GM19193 (cell line): ENCODE data around the gene MYH8.

Experiments
- POLR2A ChIP-seq: IDR thresholded peaks from 4 replicates; pipeline ENCODE4 v1.6.1; 2011; ENCODE audit not compliant: insufficient read depth, insufficient read length; ENCODE audit errors: extremely low read depth

The MYH8 gene

DNA sequence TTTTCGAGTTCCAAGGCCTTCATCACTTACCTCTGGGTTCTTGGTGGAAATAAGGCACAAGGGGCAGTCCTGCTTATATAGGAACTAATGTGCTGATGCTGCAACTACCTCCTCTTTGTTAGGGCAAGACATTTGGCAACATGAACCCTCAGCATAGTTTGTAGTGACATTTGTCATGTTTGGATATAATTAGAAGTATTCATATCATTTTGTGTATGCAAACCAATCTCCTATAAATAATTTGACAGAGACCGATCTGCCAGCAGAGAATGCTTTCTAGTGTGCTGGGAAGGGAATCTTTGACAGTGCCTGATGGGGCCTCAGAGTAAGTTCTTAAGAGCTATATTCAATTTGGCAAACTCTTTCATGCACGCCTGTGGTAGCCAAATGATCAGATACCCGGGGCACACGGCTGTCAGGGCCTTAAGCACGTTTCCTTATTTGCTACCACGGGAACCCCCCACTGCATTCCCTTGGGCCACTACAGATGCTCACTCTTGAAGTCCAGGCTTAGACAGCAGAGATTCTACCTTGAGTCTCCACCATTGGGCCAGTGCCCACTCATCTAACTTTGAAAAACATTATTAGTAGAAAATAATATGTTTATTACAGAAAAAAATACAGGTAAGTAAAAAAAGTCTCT lies at the start of gene MYH8:
Gene MYH8, minus strand, starts transcription at position 51 of the 643 bp plus-strand sequence. CDS start 1,723 bp downstream, outside the sequence.
- TF ChIP-seq POLR2A: no peak

DNA sequence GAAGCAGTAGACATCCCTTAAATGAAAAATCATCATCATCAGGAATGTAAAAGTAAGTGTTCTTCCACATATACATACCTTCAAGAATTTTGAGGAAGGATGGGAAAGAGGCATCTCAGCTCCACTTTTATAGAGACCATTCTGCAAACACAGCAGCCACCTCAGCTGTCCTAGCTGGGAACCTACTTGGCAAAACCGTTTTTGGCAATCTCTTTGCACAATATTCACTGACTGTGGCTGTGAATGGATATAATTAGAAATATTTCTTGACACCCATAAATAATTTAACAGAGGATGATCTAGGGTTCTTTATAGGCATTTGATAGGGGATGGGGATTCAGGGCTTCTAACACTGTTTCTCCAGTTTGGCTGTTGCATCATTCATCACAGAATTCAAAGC lies 47.7 kb upstream of the MYH8 start, which contains the start of gene MYH4:
Gene MYH4, minus strand, starts transcription at position 101 of the 400 bp plus-strand sequence. CDS start 2,814 bp downstream, outside the sequence.
- TF ChIP-seq POLR2A: no peak

DNA sequence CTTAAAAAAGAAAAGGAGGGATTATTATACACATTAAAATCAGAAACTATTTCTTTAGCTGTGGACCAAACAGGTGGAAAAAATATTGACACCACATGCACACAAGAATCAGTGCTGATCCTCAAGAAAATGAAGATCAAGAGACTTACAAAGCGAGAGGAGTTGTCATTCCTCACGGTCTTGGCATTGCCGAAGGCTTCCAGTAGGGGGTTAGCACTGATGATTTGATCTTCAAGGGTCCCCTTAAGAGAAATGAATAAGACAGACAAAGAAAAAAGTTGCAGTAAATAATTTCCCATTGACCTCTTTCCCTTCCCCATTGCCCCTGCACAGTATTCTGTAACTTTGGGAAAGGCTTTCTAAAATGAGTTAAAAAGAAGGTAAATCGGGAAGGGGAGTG lies 41.7 kb upstream of the MYH8 start:
- TF ChIP-seq POLR2A: no peak

DNA sequence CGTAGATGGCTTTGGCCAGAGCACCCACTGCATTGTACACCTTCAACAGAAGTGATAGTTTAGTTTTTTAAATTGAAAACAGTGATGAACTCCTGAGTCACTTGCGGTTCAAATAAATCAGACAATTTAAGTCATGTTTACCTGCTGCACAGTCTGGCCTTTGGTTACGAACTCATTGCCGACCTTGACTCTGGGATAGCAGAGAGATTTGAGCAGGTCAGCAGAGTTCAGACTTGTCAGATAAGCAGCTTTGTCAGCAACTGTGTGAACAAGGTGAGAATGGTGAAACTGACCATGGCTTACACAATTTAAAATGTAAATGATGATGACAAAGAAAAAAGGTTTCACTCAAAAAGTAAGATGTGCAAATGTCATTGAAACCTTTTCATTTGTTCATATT lies 38.3 kb upstream of the MYH8 start:
- no peak for TF ChIP-seq POLR2A

DNA sequence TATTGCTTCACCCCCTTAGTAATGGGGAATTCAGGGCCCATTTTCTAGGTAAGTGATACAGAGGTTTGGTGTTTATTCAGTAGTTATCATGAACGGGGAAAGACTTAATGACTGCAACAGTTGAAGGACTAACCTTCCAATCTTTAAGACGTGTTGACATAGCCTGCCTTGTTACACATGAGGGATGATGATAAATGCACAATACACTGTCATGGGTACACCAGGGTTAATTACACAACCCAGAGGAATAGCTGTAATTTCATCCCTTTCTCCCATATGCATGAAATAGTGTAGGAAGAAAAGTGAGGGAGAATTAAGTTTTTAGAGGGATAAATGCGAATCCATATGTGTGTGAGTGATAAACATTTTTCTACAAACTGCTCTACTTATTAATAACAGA lies 37.0 kb upstream of the MYH8 start:
- TF ChIP-seq POLR2A: no peak

DNA sequence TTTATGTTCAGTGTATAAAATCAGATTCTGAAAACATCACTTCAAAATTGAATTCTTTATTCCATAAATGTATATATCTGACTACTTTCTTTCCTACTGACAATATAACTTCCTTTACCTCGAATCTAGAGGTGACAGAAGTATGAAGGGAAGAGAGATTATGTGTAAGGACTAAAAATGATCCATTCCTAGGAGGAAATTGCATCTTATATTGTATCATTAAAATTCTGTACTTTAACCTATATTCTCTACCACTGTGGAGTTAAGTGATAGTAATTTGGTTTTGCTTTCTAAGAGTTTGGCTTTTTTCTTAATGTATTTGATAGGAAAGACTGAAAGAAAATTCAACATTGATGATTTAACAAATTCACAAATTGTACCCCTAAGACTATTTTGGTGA lies 36.2 kb upstream of the MYH8 start:
- TF ChIP-seq POLR2A: no peak

DNA sequence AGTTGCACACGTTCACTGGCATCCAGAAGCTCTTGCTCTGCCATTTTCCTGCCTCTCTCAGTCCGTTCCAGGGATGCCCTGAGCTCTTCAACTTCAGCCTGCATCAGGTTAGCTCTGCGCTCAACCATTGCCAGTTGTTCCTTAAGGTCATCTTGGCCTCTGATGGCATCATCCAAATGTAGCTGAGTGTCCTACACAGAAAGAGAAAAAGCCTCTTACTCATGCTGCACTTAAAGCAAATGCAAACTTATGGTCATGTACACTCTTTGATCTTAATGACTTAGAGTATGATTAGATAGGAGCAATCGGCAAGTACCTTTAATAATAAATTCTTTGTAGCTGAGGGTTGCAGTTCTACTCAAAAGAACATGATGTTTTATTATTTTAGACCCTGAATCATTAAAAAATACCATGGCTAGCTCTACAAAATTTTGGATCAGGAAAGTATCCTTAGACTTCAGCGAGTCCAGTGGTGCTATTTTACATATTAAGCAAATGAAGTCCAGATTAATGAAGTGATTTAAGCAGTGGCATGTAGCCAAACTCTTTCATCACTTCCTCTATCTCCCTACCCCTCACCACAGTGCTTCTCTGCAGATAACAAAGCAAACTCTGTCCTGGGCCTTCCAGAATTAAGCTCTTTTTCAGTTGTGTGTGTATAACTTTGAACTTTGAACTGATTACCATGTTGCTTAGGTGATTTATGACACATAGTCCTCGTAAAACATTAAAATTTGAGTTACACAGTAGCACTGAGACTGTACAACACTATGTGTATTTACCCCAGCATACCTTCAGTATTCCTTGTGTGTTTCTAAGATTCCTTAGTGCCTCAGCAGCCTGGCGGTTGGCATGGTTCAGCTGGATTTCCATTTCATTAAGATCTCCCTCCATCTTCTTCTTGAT lies 25.5 kb upstream of the MYH8 start:
- TF ChIP-seq POLR2A: no peak

DNA sequence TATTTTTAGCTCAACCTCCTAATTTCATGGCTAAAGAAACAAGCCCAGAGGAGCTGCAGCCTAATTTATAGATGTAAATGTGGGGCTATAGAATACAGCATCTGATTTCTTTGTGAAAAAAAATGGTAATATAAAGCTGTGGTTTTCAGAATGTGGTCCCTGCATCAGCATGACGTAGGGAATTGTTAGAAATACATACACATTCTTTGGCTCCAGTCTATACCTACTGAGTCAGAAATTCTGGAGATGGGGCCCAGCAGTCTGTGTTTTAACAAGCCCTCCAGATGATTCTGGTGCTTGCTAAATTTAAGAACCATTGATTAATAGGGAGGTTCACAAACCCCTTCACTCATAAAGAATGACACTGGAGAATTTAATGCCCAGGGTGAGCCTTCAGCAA lies 18.1 kb upstream of the MYH8 start:
- no peak for TF ChIP-seq POLR2A

DNA sequence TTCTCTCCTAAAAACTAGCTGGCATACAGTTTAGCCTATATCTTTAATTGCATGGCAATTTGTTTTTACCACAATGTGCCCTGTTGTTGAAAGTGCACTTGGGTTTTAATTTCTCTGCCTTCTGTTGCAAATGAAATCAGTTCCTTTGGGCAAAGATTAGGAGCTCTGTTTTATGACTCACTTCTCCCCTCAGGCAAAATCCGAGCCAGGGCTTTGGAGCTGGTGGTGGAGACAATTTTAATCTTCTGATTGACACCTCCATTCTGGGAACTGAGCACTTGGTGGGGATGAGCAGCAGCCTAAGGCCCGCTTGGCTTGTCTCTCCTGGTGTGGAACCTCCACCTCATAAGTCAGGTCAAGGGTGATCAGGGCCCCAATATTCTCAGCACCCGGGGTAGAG lies 13.3 kb upstream of the MYH8 start:
- TF ChIP-seq POLR2A: no peak

DNA sequence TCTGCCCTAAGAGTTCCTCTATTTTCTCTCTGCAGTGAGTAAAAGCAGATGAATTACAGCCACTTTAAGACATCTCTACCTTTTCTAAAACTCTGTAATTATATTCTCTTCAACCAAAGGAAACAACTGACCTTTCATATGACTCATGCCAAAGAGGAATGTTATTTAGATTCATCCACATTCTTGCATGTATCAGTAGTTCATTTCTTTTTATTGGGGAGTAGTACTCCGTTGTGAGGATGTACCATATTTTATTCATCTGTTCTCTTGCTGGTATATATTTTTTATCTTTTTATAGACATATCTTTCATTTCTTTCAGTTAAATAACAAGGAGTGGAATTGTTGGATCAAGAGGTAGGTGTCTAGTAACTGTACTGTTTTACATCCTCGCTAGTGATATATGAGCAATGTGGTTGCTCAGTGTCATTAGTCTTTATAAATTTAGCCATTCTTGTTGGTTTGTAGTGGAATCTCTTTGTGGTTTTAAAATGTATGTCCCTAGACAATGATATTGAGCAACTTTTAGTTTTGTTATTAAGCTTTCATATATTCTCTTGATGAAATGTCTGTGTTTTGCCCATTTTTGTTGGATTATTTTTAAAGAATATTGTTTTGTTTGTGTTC lies 7.8 kb upstream of the MYH8 start:
- TF ChIP-seq POLR2A: no peak

DNA sequence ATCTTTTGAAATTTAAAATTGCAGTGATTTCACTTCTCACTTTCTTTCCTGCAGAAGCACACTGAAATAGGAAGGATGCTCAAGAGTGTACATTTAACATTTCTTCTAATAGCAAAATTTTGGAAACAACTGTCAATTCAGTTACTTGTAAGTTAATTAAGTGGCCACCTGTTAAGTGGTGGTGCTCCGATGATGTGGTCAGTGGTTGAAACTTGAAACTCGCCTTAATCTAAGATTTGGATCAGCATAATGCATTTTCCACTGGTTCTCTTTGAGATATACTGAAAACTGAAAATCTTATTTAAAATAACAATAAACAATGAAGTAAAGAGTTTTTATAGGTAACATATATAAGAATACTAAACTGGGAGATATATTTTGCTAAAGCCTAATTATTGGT lies 7.0 kb upstream of the MYH8 start:
- no peak for TF ChIP-seq POLR2A

DNA sequence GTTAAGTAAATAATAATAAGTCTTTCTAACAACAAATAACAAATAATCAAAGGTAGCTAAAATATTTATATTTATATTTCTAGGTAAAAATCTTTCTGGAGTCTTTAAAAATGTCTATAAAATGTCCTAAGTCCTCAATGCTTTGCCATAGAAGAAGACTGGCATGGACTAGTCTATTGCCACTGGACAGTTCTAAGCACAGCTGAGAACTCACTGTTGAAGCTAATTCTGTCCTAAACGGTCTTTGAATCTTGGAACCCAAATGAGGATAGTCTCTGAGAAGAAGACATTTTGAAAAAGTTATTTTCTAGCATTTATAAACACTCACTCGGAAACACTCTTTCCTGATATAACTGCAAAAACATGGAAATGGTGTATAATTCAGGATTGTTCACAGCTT lies 539 bp downstream of the MYH8 start:
- TF ChIP-seq POLR2A: no peak

DNA sequence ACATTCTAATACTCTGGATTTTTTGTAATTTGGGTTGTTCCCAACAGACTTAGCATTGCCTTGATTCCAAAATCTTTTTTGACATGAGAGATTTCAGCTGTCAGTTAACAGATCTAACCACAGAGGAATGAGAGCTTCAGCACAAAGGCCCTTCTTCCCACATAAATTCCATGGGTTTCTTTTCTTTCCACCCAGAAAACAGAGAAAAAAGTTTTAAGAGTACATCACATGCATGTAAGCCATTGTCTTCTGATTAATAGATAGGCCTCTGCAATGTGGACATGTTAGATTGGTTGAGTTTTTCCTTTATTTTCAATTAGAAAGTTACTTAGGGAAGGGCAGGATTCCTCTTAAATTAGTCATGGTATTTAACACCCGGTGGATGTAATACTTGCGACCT lies 939 bp downstream of the MYH8 start:
- TF ChIP-seq POLR2A: no peak

DNA sequence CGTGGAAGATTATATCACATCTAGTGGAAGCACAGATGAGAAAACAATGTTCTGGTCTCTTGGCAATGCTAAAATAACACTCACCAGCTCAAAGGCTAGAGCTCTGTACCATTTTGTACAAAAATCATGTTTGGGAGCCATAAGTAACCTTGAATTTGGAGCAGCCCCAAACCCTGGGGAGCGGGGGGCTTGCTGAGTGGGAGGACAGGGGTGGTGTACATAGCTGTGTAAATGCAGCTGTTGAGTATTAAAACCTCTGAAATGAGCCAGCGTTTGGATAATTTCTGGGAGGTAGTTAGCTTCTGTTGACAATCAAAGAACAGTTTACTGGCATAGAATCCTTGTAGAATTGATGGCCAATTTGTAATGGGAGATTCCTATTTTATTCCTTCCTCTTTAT lies 4.3 kb downstream of the MYH8 start:
- no peak for TF ChIP-seq POLR2A

DNA sequence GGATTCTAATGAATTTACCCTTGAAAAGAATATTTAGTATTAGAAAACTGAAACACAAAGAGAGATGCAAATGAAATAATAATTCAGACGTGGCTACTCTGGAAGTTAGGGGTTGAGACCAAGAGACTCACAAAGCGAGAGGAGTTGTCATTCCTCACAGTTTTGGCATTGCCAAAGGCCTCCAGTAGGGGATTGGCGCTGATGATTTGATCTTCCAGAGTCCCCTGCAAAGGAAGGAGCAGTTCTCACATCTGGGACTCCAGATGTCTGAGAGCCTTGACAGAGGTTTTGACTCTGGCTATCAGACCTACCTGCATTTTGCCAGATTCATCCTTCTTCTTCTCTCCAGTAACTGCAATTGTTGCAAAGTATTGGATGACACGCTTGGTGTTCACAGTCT lies 6.6 kb downstream of the MYH8 start:
- TF ChIP-seq POLR2A: no peak
